ENCODE measurements around the gene ADAMTS17. TPM values are rescaled to one million over a fixed set of nuclear protein-coding genes. Genes with fewer than 3 reads are reported as not detected.

ADAMTS17 gene
- total RNA-seq, 1 experiment from 2014 or later = 7.7 TPM

DNA sequence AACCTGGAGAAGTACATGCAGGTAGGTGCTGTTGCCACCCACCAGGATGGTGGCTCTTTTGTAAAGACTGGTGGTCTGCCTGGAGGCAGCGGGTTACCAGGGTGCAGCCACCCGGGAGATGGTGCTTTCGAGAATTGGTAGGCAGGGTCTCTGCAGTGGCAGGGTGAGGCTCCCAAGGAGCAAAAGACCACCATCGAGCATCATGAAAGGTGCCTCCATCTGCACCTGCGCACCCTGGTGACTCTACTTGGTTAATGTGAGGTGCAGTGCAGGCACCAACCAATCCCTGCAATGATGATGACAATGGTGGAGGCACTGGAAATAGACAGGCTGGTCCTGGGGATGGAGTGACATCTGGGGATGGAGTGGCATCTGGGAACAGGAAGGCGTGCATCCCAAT lies 236.7 kb downstream of the ADAMTS17 start:
- Mint-ChIP-seq H3K9me3 (ENCODE audit: unreplicated experiment) (no peaks in the 10 kb centered on the region), H3K36me3 (ENCODE audit: insufficient read depth, unreplicated experiment) (no peaks in the 10 kb centered on the region), H3K27ac (ENCODE audit: low read depth, unreplicated experiment) (no peak overlapping the region), H3K4me3 (ENCODE audit: unreplicated experiment) (no peak overlapping the region), H3K4me1 (ENCODE audit: insufficient read depth, unreplicated experiment) (no peaks in the 10 kb centered on the region), H3K27me3 (ENCODE audit: insufficient read depth, unreplicated experiment) (no peaks in the 10 kb centered on the region)
- CTCF ChIA-PET = interaction anchor here (0.7 kb wide), 1 partner anchor 20 kb away, joined by 4 read pairs; no protein-coding TSS in a partner anchor
- intact Hi-C loops (cut with micrococcal nuclease) = no loop called here
- TF ChIP-seq, protein P1, sequence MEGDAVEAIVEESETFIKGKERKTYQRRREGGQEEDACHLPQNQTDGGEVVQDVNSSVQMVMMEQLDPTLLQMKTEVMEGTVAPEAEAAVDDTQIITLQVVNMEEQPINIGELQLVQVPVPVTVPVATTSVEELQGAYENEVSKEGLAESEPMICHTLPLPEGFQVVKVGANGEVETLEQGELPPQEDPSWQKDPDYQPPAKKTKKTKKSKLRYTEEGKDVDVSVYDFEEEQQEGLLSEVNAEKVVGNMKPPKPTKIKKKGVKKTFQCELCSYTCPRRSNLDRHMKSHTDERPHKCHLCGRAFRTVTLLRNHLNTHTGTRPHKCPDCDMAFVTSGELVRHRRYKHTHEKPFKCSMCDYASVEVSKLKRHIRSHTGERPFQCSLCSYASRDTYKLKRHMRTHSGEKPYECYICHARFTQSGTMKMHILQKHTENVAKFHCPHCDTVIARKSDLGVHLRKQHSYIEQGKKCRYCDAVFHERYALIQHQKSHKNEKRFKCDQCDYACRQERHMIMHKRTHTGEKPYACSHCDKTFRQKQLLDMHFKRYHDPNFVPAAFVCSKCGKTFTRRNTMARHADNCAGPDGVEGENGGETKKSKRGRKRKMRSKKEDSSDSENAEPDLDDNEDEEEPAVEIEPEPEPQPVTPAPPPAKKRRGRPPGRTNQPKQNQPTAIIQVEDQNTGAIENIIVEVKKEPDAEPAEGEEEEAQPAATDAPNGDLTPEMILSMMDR (IDR thresholded peaks at IDR 0.05; ENCODE audit: unreplicated experiment) = no peak
- DNase-seq (ENCODE audit: unreplicated experiment) = no peak
- POLR2A ChIA-PET = no interaction called here
- no TSS peak for BruUV-seq (replicated peaks)

DNA sequence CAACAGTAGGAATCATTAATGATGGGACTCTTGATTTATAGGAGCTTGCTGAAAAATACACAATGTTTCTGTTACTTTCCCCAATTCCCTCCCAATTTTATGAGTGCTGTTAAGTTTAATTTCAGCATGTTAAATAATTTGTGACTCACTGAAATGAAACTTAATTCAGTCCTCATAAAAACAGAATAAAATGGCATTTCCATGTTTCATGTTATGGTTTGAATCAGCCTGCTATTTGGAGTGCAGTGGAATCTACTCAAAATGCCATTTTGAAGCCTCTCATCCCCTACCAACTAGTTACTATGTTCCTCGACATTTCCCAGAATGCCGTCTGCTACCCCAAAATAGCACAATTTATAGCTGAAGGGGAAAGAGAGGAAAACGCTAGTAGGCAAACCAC lies 237.5 kb downstream of the ADAMTS17 start:
- intact Hi-C loops (cut with micrococcal nuclease) = no loop called here
- no peak for DNase-seq (ENCODE audit: unreplicated experiment)
- BruUV-seq (replicated peaks) = no TSS peak
- ChIA-PET POLR2A (no interaction called here), CTCF (no interaction called here)
- no peaks in the 10 kb centered on the region for H3K9me3 Mint-ChIP-seq (ENCODE audit: unreplicated experiment)
- no peaks in the 10 kb centered on the region for H3K4me1 Mint-ChIP-seq (ENCODE audit: insufficient read depth, unreplicated experiment)
- H3K36me3 Mint-ChIP-seq (ENCODE audit: insufficient read depth, unreplicated experiment) = no peaks in the 10 kb centered on the region
- H3K4me3 Mint-ChIP-seq (ENCODE audit: unreplicated experiment) = no peak overlapping the region
- H3K27ac Mint-ChIP-seq (ENCODE audit: low read depth, unreplicated experiment) = no peak overlapping the region
- H3K27me3 Mint-ChIP-seq (ENCODE audit: insufficient read depth, unreplicated experiment) = no peaks in the 10 kb centered on the region
- TF ChIP-seq, protein P1 (IDR thresholded peaks at IDR 0.05; ENCODE audit: unreplicated experiment) = no peak

DNA sequence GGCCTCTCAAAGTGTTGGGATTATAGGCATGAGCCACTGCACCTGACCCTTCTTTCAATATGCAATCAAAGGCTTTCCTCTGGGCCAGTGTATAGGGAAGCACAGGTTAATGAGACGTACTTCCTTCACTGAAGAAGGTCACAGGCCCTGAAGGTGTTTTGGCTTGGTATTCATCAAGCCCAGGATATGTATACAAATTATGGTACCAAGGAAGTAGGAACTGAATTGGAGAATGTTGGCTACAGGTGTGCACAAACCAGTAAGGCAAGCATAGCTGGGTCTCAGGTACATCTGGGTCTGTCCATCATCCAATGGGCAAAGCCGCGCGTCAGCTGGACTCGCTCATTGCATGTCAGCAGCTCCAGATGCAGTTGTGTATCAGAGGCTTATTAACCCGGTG lies 237.9 kb downstream of the ADAMTS17 start:
- no TSS peak for BruUV-seq (replicated peaks)
- H3K27ac Mint-ChIP-seq (ENCODE audit: low read depth, unreplicated experiment) = no peak overlapping the region
- no peak overlapping the region for H3K4me3 Mint-ChIP-seq (ENCODE audit: unreplicated experiment)
- TF ChIP-seq, protein P1 (IDR thresholded peaks at IDR 0.05; ENCODE audit: unreplicated experiment) = no peak
- no peaks in the 10 kb centered on the region for H3K9me3 Mint-ChIP-seq (ENCODE audit: unreplicated experiment)
- no peaks in the 10 kb centered on the region for H3K4me1 Mint-ChIP-seq (ENCODE audit: insufficient read depth, unreplicated experiment)
- intact Hi-C loops (cut with micrococcal nuclease) = no loop called here
- CTCF ChIA-PET = no interaction called here
- POLR2A ChIA-PET = no interaction called here
- H3K36me3 Mint-ChIP-seq (ENCODE audit: insufficient read depth, unreplicated experiment) = no peaks in the 10 kb centered on the region
- H3K27me3 Mint-ChIP-seq (ENCODE audit: insufficient read depth, unreplicated experiment) = no peaks in the 10 kb centered on the region
- DNase-seq (ENCODE audit: unreplicated experiment) = no peak

DNA sequence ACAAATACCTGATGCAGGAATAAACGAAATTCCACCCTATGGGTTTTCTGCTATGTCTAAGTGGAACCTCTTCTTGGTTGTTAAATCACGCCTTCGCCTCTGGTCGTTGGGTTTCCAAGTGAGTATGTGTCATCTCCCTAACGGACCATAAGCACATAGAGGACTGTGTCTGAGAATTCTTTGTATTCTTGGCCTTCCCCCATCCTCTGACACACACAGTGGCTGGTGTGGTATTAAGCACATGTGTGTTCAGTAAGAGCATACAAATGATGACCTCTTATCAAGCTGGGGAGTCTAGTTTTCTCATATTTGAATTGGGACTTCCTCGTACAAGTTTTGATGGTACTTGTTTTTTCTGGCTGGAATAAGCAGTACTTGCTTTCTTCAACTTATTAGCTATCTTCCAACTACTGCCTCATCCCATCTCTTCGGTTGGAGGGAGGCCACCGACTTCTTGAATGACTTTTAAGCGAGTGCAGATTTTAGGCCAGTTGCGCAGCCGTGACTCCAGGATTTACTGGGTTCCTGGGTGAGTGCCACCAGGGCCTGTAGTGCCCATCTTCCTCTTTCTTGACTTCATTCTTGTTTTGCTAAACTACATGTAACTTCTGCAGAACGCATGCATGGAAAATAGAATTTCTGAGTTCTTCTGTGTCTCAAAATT lies 240.2 kb downstream of the ADAMTS17 start:
- Mint-ChIP-seq H3K36me3 (ENCODE audit: insufficient read depth, unreplicated experiment) (no peaks in the 10 kb centered on the region), H3K27me3 (ENCODE audit: insufficient read depth, unreplicated experiment) (no peaks in the 10 kb centered on the region), H3K4me3 (ENCODE audit: unreplicated experiment) (no peak overlapping the region), H3K9me3 (ENCODE audit: unreplicated experiment) (no peaks in the 10 kb centered on the region), H3K4me1 (ENCODE audit: insufficient read depth, unreplicated experiment) (no peaks in the 10 kb centered on the region), H3K27ac (ENCODE audit: low read depth, unreplicated experiment) (no peak overlapping the region)
- intact Hi-C loops (cut with micrococcal nuclease) = no loop called here
- CTCF ChIA-PET = interaction anchor here (0.7 kb wide), 1 partner anchor 119 kb away, joined by 3 read pairs; no protein-coding TSS in a partner anchor
- BruUV-seq (replicated peaks) = no TSS peak
- POLR2A ChIA-PET = no interaction called here
- DNase-seq (ENCODE audit: unreplicated experiment) = no peak
- TF ChIP-seq, protein P1 (IDR thresholded peaks at IDR 0.05; ENCODE audit: unreplicated experiment) = no peak

All from MCF 10A (cell line).